PFSK-1 (cell line): ENCODE data around the gene EMP3.

Source experiments
- FOXP2 ChIP-seq: optimal IDR thresholded peaks from 2 replicates; pipeline ENCODE3; 2011; ENCODE audit warnings: borderline replicate concordance, control low read depth, inconsistent platforms; ENCODE audit not compliant: insufficient read depth; ENCODE audit errors: extremely low read length, extremely low read depth
- POLR2AphosphoS5 ChIP-seq: IDR thresholded peaks from 2 replicates; pipeline ENCODE4 v1.6.1; 2012; ENCODE audit warnings: low read depth, mild to moderate bottlenecking, control low read depth, low read length, moderate library complexity
- SIN3A ChIP-seq: IDR thresholded peaks from 2 replicates; pipeline ENCODE4 v1.6.1; 2012; ENCODE audit warnings: mild to moderate bottlenecking, low read length, moderate library complexity, borderline replicate concordance; ENCODE audit not compliant: insufficient read depth
- TAF1 ChIP-seq: IDR thresholded peaks from 2 replicates; pipeline ENCODE4 v1.6.1; 2012; ENCODE audit warnings: low read length, control low read depth, borderline replicate concordance; ENCODE audit not compliant: insufficient read depth
- TF ChIP-seq, protein P1 (sequence below), 2 experiments: IDR thresholded peaks; 2 replicates each; pipeline versions ENCODE4 v1.6.1 to v1.8.0; 2011 to 2012; ENCODE audit warnings: low read depth in 2 of 2, low read length in 2 of 2, control low read depth in 1 of 2, inconsistent platforms in 1 of 2, mild to moderate bottlenecking in 1 of 2, moderate library complexity in 1 of 2; ENCODE audit not compliant: insufficient read depth in 1 of 2

The EMP3 gene

DNA sequence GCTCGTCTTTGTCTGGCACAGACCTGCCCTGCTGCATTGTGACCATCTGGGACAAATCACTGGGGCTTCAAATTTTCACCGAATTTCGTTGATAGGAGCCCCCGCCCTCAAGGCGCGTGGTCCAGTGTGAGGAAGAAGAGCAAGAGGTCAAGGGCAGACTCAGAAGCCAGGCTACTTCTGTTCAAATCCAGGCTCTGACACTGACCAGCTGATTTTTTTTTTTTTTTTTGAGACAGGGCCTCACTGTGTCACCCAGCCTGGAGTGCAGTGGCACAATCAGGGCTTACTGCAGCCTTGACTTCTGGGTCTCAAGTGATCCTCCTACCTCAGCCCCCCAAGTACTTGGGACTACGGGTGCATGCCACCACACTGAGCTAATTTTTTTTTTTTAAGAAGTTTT is 46.0 kb downstream of the EMP3 start:
- no peak for TF ChIP-seq FOXP2
- TF ChIP-seq, protein P1, sequence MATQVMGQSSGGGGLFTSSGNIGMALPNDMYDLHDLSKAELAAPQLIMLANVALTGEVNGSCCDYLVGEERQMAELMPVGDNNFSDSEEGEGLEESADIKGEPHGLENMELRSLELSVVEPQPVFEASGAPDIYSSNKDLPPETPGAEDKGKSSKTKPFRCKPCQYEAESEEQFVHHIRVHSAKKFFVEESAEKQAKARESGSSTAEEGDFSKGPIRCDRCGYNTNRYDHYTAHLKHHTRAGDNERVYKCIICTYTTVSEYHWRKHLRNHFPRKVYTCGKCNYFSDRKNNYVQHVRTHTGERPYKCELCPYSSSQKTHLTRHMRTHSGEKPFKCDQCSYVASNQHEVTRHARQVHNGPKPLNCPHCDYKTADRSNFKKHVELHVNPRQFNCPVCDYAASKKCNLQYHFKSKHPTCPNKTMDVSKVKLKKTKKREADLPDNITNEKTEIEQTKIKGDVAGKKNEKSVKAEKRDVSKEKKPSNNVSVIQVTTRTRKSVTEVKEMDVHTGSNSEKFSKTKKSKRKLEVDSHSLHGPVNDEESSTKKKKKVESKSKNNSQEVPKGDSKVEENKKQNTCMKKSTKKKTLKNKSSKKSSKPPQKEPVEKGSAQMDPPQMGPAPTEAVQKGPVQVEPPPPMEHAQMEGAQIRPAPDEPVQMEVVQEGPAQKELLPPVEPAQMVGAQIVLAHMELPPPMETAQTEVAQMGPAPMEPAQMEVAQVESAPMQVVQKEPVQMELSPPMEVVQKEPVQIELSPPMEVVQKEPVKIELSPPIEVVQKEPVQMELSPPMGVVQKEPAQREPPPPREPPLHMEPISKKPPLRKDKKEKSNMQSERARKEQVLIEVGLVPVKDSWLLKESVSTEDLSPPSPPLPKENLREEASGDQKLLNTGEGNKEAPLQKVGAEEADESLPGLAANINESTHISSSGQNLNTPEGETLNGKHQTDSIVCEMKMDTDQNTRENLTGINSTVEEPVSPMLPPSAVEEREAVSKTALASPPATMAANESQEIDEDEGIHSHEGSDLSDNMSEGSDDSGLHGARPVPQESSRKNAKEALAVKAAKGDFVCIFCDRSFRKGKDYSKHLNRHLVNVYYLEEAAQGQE (IDR thresholded peaks at IDR 0.05; ENCODE audit: insufficient read depth in 1 of 2, low read depth in 2 of 2, low read length in 2 of 2) = no peak
- TF ChIP-seq TAF1 = no peak
- no peak for TF ChIP-seq POLR2AphosphoS5
- TF ChIP-seq SIN3A = no peak

DNA sequence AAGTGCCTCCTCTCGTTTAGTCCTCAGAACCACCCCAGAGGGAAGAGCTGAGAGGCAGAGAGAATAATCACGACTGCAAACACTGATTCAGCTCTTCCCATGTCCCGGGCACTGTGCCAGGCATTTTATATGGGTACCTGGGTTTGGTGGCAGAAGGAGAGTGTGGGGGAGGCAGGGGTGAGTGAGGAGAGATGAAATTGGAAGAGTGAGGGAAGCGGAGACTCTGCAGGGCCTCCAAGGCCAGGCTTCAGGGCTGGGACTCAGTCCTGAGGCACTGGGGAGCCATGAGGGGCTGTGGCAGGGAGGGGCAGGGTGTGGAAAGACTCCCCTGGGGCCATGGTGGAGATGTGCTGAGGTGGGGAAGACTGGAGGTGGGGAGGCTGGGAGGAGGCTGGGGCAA is 47.6 kb downstream of the EMP3 start:
- TF ChIP-seq POLR2AphosphoS5 = no peak
- no peak for TF ChIP-seq FOXP2
- no peak for TF ChIP-seq TAF1
- TF ChIP-seq SIN3A = no peak
- TF ChIP-seq, protein P1 (IDR thresholded peaks at IDR 0.05; ENCODE audit: insufficient read depth in 1 of 2, low read depth in 2 of 2, low read length in 2 of 2) = no peak

DNA sequence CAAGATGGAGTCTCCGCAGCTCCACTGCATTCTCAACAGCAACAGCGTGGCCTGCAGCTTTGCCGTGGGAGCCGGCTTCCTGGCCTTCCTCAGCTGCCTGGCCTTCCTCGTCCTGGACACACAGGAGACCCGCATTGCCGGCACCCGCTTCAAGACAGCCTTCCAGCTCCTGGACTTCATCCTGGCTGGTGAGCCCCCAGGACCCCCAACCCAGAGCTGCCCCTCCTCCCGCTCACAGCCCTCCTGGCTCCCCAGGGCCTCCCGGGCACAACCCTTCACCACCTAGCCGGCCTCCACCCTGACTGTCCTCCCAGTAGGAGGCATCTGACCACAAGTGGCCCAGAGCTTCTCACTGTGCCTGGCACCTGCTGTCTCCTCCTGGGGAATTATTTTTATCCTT is 48.2 kb downstream of the EMP3 start:
- TF ChIP-seq SIN3A = no peak

DNA sequence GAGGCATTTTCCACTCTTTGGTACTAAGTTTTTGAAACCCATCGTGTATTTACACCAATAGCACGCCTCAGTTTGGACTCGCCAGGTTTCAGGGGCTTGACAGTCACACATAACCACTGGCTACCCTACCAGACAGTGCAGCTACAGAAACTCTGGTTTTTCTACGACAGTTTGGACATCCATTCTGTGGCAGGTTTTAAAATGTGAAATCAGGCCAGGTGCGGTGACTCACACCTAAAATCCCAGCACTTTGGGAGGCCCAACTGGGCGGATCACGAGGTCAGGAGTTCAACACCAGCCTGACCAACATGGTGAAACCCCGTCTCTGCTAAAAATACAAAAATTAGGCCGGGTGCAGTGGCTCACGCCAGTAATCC is 52.8 kb downstream of the EMP3 start:
- TF ChIP-seq TAF1 (no peak), POLR2AphosphoS5 (no peak), FOXP2 (no peak), SIN3A (no peak)
- TF ChIP-seq, protein P1 (IDR thresholded peaks at IDR 0.05; ENCODE audit: insufficient read depth in 1 of 2, low read depth in 2 of 2, low read length in 2 of 2) = no peak

DNA sequence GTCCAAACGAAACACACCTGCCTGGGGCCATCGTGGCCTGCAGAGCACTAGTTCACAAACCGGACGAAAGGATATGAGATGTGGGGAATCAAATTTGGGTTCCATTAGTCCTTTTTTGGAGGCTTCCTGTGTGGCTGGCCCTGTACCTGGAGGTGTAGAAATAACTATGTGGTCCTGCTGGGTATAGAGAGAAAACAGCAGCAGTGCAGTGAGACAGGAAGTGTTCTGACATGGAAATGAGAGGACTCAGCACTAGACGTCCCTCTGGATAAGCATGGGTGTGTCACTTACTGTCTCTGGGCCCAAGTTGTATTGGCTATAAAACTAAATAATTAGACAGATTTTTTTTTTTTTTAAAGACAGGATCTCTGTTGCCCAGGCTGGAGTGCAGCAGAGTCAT is 53.7 kb downstream of the EMP3 start:
- TF ChIP-seq SIN3A (no peak), TAF1 (no peak), POLR2AphosphoS5 (no peak), FOXP2 (no peak)
- TF ChIP-seq, protein P1 (IDR thresholded peaks at IDR 0.05; ENCODE audit: insufficient read depth in 1 of 2, low read depth in 2 of 2, low read length in 2 of 2) = no peak
